RPMI8226 (cell line): Measurements from ENCODE around the gene PIANP.
A peak's percentile ranks its signal among the peaks of the same experiment; 100 is the strongest.

Experiments
- DNase-seq: peaks from one replicate; pipeline ENCODE4 v3.0.0-alpha.2; 2015

PIANP gene

GRCh38 chr12:6664902-6665301 lies 35.7 kb downstream of the PIANP start:
- no peak for DNase-seq

GRCh38 chr12:6662906-6663742 lies 37.5 kb downstream of the PIANP start, which contains the start of gene ING4:
ING4 (minus strand) TSS chr12:6663119; CDS start chr12:6663101, 18 bp downstream.
- peak; percentile 99 for DNase-seq

GRCh38 chr12:6662602-6662905 lies 38.1 kb downstream of the PIANP start:
- DNase-seq, result no peak

GRCh38 chr12:6653987-6654386 lies 46.6 kb downstream of the PIANP start:
- DNase-seq, result no peak

GRCh38 chr12:6653342-6653741 lies 47.3 kb downstream of the PIANP start:
- no peak for DNase-seq

- DNase-seq, result no peak
These were observed 48.2 kb downstream of the PIANP start for GRCh38 chr12:6652391-6652790.

- DNase-seq, result no peak
These were observed 49.8 kb downstream of the PIANP start for GRCh38 chr12:6650832-6651231.

- peak; percentile 50 for DNase-seq
These were observed 53.5 kb downstream of the PIANP start, which contains the start of gene ACRBP for GRCh38 chr12:6647083-6647604. ACRBP (minus strand) TSS chr12:6647432; CDS start chr12:6647366, 66 bp downstream.

- DNase-seq, result no peak
These were observed 54.1 kb downstream of the PIANP start for GRCh38 chr12:6646276-6647082.

- no peak for DNase-seq
These were observed 55.7 kb downstream of the PIANP start for GRCh38 chr12:6644903-6645302.

GRCh38 chr12:6644257-6644596 lies 56.4 kb downstream of the PIANP start:
- DNase-seq, result no peak
